ENCODE results near the gene AKAP5.

Gene AKAP5

GRCh38 chr14:64421166-64421565 is 44.1 kb upstream of the AKAP5 start:
- no peaks in the 10 kb centered on the region for H3K79me1 ChIP-seq (ENCODE audit: low read length)
- no peaks in the 10 kb centered on the region for H3K79me2 ChIP-seq (ENCODE audit: control insufficient read depth, insufficient read depth, low read length)
- H3K23ac ChIP-seq (ENCODE audit: low read length), result no peak overlapping the region
- H3K4ac ChIP-seq (ENCODE audit: low read depth, low read length), result no peak overlapping the region
- no peak for DNase-seq
- H3K56ac ChIP-seq (ENCODE audit: low read length), result no peak overlapping the region
- H2AK5ac ChIP-seq (ENCODE audit: low read length), result no peak overlapping the region
- H3K27me3 ChIP-seq (ENCODE audit: insufficient read depth, low read length, poor library complexity), result no peaks in the 10 kb centered on the region
- WGBS (ENCODE audit: extremely low coverage, insufficient coverage, low lambda C conversion rate), result no CpG with 5 or more reads among the region's 8 CpGs
- no peak overlapping the region for H3K9ac ChIP-seq (ENCODE audit: low read length)
- H3K27ac ChIP-seq (ENCODE audit: low read depth, low read length), result no peak overlapping the region
- H4K8ac ChIP-seq (ENCODE audit: low read depth, low read length), result no peak overlapping the region
- no peak overlapping the region for H2BK120ac ChIP-seq (ENCODE audit: low read depth, low read length)
- H3K4me3 ChIP-seq (ENCODE audit: low read length), result no peak overlapping the region
- H2BK15ac ChIP-seq (replicated peaks; ENCODE audit: low read depth), result no peak overlapping the region
- no peak overlapping the region for H4K5ac ChIP-seq (ENCODE audit: low read length)
- H3K18ac ChIP-seq (ENCODE audit: low read length), result no peak overlapping the region
- H3K4me1 ChIP-seq (ENCODE audit: control insufficient read depth, low read depth, low read length), result no peaks in the 10 kb centered on the region
- no peak overlapping the region for H2BK5ac ChIP-seq (ENCODE audit: low read length)
- H3K36me3 ChIP-seq (ENCODE audit: control insufficient read depth, insufficient read depth, low read length), result peaks cover 12% of the 10 kb centered on the region
- H3K4me2 ChIP-seq (ENCODE audit: low read length), result no peak overlapping the region

GRCh38 chr14:64422005-64422404 is 43.3 kb upstream of the AKAP5 start:
- WGBS (ENCODE audit: extremely low coverage, insufficient coverage, low lambda C conversion rate), result no CpG with 5 or more reads among the region's 1 CpG
- Histone ChIP-seq H3K36me3 (ENCODE audit: control insufficient read depth, insufficient read depth, low read length) (peaks cover 12% of the 10 kb centered on the region), H2AK5ac (ENCODE audit: low read length) (no peak overlapping the region)

GRCh38 chr14:64422756-64423155 is 42.5 kb upstream of the AKAP5 start:
- no peak overlapping the region for H3K4me2 ChIP-seq (ENCODE audit: low read length)
- no peaks in the 10 kb centered on the region for H3K27me3 ChIP-seq (ENCODE audit: insufficient read depth, low read length, poor library complexity)
- no peak overlapping the region for H3K27ac ChIP-seq (ENCODE audit: low read depth, low read length)
- H3K9ac ChIP-seq (ENCODE audit: low read length), result no peak overlapping the region
- H3K4me3 ChIP-seq (ENCODE audit: low read length), result no peak overlapping the region
- H3K79me2 ChIP-seq (ENCODE audit: control insufficient read depth, insufficient read depth, low read length), result no peaks in the 10 kb centered on the region
- H3K23ac ChIP-seq (ENCODE audit: low read length), result no peak overlapping the region
- H3K18ac ChIP-seq (ENCODE audit: low read length), result no peak overlapping the region
- DNase-seq, result no peak
- no peak overlapping the region for H2AK5ac ChIP-seq (ENCODE audit: low read length)
- H4K5ac ChIP-seq (ENCODE audit: low read length), result no peak overlapping the region
- no peak overlapping the region for H2BK120ac ChIP-seq (ENCODE audit: low read depth, low read length)
- H3K4me1 ChIP-seq (ENCODE audit: control insufficient read depth, low read depth, low read length), result no peaks in the 10 kb centered on the region
- no peak overlapping the region for H3K56ac ChIP-seq (ENCODE audit: low read length)
- H3K79me1 ChIP-seq (ENCODE audit: low read length), result no peaks in the 10 kb centered on the region
- H3K4ac ChIP-seq (ENCODE audit: low read depth, low read length), result no peak overlapping the region
- H2BK15ac ChIP-seq (replicated peaks; ENCODE audit: low read depth), result no peak overlapping the region
- H3K36me3 ChIP-seq (ENCODE audit: control insufficient read depth, insufficient read depth, low read length), result peaks cover 17% of the 10 kb centered on the region
- no CpG with 5 or more reads among the region's 7 CpGs for WGBS (ENCODE audit: extremely low coverage, insufficient coverage, low lambda C conversion rate)
- no peak overlapping the region for H4K8ac ChIP-seq (ENCODE audit: low read depth, low read length)
- H2BK5ac ChIP-seq (ENCODE audit: low read length), result no peak overlapping the region

More at GRCh38 chr14:64422005-64422404, 43.3 kb upstream of the AKAP5 start:
- H2BK5ac ChIP-seq (ENCODE audit: low read length), result no peak overlapping the region
- H3K9ac ChIP-seq (ENCODE audit: low read length), result no peak overlapping the region
- no peaks in the 10 kb centered on the region for H3K79me2 ChIP-seq (ENCODE audit: control insufficient read depth, insufficient read depth, low read length)
- no peak for DNase-seq
- no peaks in the 10 kb centered on the region for H3K27me3 ChIP-seq (ENCODE audit: insufficient read depth, low read length, poor library complexity)
- H2BK15ac ChIP-seq (replicated peaks; ENCODE audit: low read depth), result no peak overlapping the region
- H4K5ac ChIP-seq (ENCODE audit: low read length), result no peak overlapping the region
- no peak overlapping the region for H3K4ac ChIP-seq (ENCODE audit: low read depth, low read length)
- H3K18ac ChIP-seq (ENCODE audit: low read length), result no peak overlapping the region
- no peak overlapping the region for H2BK120ac ChIP-seq (ENCODE audit: low read depth, low read length)
- H3K4me1 ChIP-seq (ENCODE audit: control insufficient read depth, low read depth, low read length), result no peaks in the 10 kb centered on the region
- no peak overlapping the region for H3K4me2 ChIP-seq (ENCODE audit: low read length)
- H3K23ac ChIP-seq (ENCODE audit: low read length), result no peak overlapping the region
- no peak overlapping the region for H4K8ac ChIP-seq (ENCODE audit: low read depth, low read length)
- no peak overlapping the region for H3K56ac ChIP-seq (ENCODE audit: low read length)
- no peak overlapping the region for H3K27ac ChIP-seq (ENCODE audit: low read depth, low read length)
- no peaks in the 10 kb centered on the region for H3K79me1 ChIP-seq (ENCODE audit: low read length)
- no peak overlapping the region for H3K4me3 ChIP-seq (ENCODE audit: low read length)

- Histone ChIP-seq H2BK120ac (ENCODE audit: low read depth, low read length) (no peak overlapping the region), H3K18ac (ENCODE audit: low read length) (no peak overlapping the region), H3K79me1 (ENCODE audit: low read length) (no peaks in the 10 kb centered on the region), H3K4me1 (ENCODE audit: control insufficient read depth, low read depth, low read length) (no peaks in the 10 kb centered on the region), H3K27me3 (ENCODE audit: insufficient read depth, low read length, poor library complexity) (no peaks in the 10 kb centered on the region), H3K23ac (ENCODE audit: low read length) (no peak overlapping the region), H2BK15ac (replicated peaks; ENCODE audit: low read depth) (no peak overlapping the region), H3K79me2 (ENCODE audit: control insufficient read depth, insufficient read depth, low read length) (no peaks in the 10 kb centered on the region), H3K4me3 (ENCODE audit: low read length) (no peak overlapping the region), H3K36me3 (ENCODE audit: control insufficient read depth, insufficient read depth, low read length) (peaks cover 18% of the 10 kb centered on the region), H3K9ac (ENCODE audit: low read length) (no peak overlapping the region), H3K56ac (ENCODE audit: low read length) (no peak overlapping the region), H4K5ac (ENCODE audit: low read length) (no peak overlapping the region), H4K8ac (ENCODE audit: low read depth, low read length) (no peak overlapping the region), H2AK5ac (ENCODE audit: low read length) (no peak overlapping the region), H3K4ac (ENCODE audit: low read depth, low read length) (no peak overlapping the region), H3K4me2 (ENCODE audit: low read length) (no peak overlapping the region), H2BK5ac (ENCODE audit: low read length) (no peak overlapping the region), H3K27ac (ENCODE audit: low read depth, low read length) (no peak overlapping the region)
- no CpG with 5 or more reads among the region's 6 CpGs for WGBS (ENCODE audit: extremely low coverage, insufficient coverage, low lambda C conversion rate)
- DNase-seq, result no peak
These were observed 41.3 kb upstream of the AKAP5 start for GRCh38 chr14:64423987-64424386.

GRCh38 chr14:64434528-64434927 is 30.8 kb upstream of the AKAP5 start:
- H2BK120ac ChIP-seq (ENCODE audit: low read depth, low read length), result no peak overlapping the region
- no peak overlapping the region for H2AK5ac ChIP-seq (ENCODE audit: low read length)
- H3K18ac ChIP-seq (ENCODE audit: low read length), result no peak overlapping the region
- no peaks in the 10 kb centered on the region for H3K27me3 ChIP-seq (ENCODE audit: insufficient read depth, low read length, poor library complexity)
- H3K36me3 ChIP-seq (ENCODE audit: control insufficient read depth, insufficient read depth, low read length), result peaks cover 9% of the 10 kb centered on the region
- no peak overlapping the region for H4K5ac ChIP-seq (ENCODE audit: low read length)
- no peak overlapping the region for H3K4me3 ChIP-seq (ENCODE audit: low read length)
- H3K56ac ChIP-seq (ENCODE audit: low read length), result no peak overlapping the region
- H3K27ac ChIP-seq (ENCODE audit: low read depth, low read length), result no peak overlapping the region
- no peaks in the 10 kb centered on the region for H3K79me2 ChIP-seq (ENCODE audit: control insufficient read depth, insufficient read depth, low read length)
- no peaks in the 10 kb centered on the region for H3K79me1 ChIP-seq (ENCODE audit: low read length)
- no peaks in the 10 kb centered on the region for H3K4me1 ChIP-seq (ENCODE audit: control insufficient read depth, low read depth, low read length)
- no peak overlapping the region for H4K8ac ChIP-seq (ENCODE audit: low read depth, low read length)
- H3K4me2 ChIP-seq (ENCODE audit: low read length), result no peak overlapping the region
- no peak for DNase-seq
- no peak overlapping the region for H3K9ac ChIP-seq (ENCODE audit: low read length)
- WGBS (ENCODE audit: extremely low coverage, insufficient coverage, low lambda C conversion rate), result no CpG with 5 or more reads among the region's 3 CpGs
- no peak overlapping the region for H2BK15ac ChIP-seq (replicated peaks; ENCODE audit: low read depth)
- no peak overlapping the region for H3K4ac ChIP-seq (ENCODE audit: low read depth, low read length)
- H3K23ac ChIP-seq (ENCODE audit: low read length), result no peak overlapping the region
- H2BK5ac ChIP-seq (ENCODE audit: low read length), result no peak overlapping the region

GRCh38 chr14:64438181-64438841 is 27.0 kb upstream of the AKAP5 start:
- DNase-seq, result peak; percentile 28
- H2BK5ac ChIP-seq (ENCODE audit: low read length), result no peak overlapping the region
- H2BK120ac ChIP-seq (ENCODE audit: low read depth, low read length), result no peak overlapping the region
- H3K79me1 ChIP-seq (ENCODE audit: low read length), result no peaks in the 10 kb centered on the region
- no peak overlapping the region for H3K56ac ChIP-seq (ENCODE audit: low read length)
- peaks cover 20% of the 10 kb centered on the region for H3K36me3 ChIP-seq (ENCODE audit: control insufficient read depth, insufficient read depth, low read length)
- H4K8ac ChIP-seq (ENCODE audit: low read depth, low read length), result no peak overlapping the region
- no peak overlapping the region for H3K18ac ChIP-seq (ENCODE audit: low read length)
- H3K9ac ChIP-seq (ENCODE audit: low read length), result no peak overlapping the region
- no peaks in the 10 kb centered on the region for H3K27me3 ChIP-seq (ENCODE audit: insufficient read depth, low read length, poor library complexity)
- no peaks in the 10 kb centered on the region for H3K4me1 ChIP-seq (ENCODE audit: control insufficient read depth, low read depth, low read length)
- no CpG with 5 or more reads among the region's 3 CpGs for WGBS (ENCODE audit: extremely low coverage, insufficient coverage, low lambda C conversion rate)
- no peak overlapping the region for H4K5ac ChIP-seq (ENCODE audit: low read length)
- H2BK15ac ChIP-seq (replicated peaks; ENCODE audit: low read depth), result no peak overlapping the region
- H3K27ac ChIP-seq (ENCODE audit: low read depth, low read length), result no peak overlapping the region
- no peak overlapping the region for H3K23ac ChIP-seq (ENCODE audit: low read length)
- H3K4me2 ChIP-seq (ENCODE audit: low read length), result no peak overlapping the region
- no peak overlapping the region for H3K4ac ChIP-seq (ENCODE audit: low read depth, low read length)
- H2AK5ac ChIP-seq (ENCODE audit: low read length), result no peak overlapping the region
- no peaks in the 10 kb centered on the region for H3K79me2 ChIP-seq (ENCODE audit: control insufficient read depth, insufficient read depth, low read length)
- H3K4me3 ChIP-seq (ENCODE audit: low read length), result no peak overlapping the region

All from mesendoderm (in vitro differentiated cells).